Adrenal gland (tissue), 12 donors: Measurements from ENCODE around the gene NHSL2. TPM values are rescaled to one million over a fixed set of nuclear protein-coding genes. Genes with fewer than 3 reads are reported as not detected.

Experiments
- DNase-seq, 7 donors: peaks; one replicate each; pipeline ENCODE4 v3.0.0-alpha.2; 2019 to 2020
- H3K27ac ChIP-seq, 5 donors: fragments of 200-600 bp; sonication (generic) in 4 of 5; 1 replicate in 3 of 5; 2 replicates in 2 of 5; pipeline versions ENCODE4 v1.5.1 to v1.8.0; 2016 to 2020; ENCODE audit warnings: mild to moderate bottlenecking in 1 of 5
- H3K27me3 ChIP-seq: fragments of 200-600 bp; 2 replicates; pipeline ENCODE4 v1.8.0; 2021
- H3K36me3 ChIP-seq, 2 donors: fragments of 200-600 bp; replicated peaks in 1 of 2; 1 replicate in 1 of 2; 2 replicates in 1 of 2; pipeline versions ENCODE4 v1.5.1 to v1.8.0; 2018 to 2022
- H3K4me1 ChIP-seq, 2 donors: fragments of 200-600 bp; replicated peaks in 1 of 2; 1 replicate in 1 of 2; 2 replicates in 1 of 2; pipeline versions ENCODE4 v1.5.1 to v1.8.0; 2018 to 2021
- H3K4me3 ChIP-seq, 4 donors: fragments of 200-600 bp; sonication (generic) in 3 of 4; one replicate each; pipeline ENCODE4 v1.5.1; 2016 to 2018
- H3K9me3 ChIP-seq, 3 donors: fragments of 200-600 bp; sonication (generic) in 1 of 3; replicated peaks in 1 of 3; 1 replicate in 2 of 3; 2 replicates in 1 of 3; pipeline versions ENCODE4 v1.5.1 to v1.8.0; 2016 to 2021
- CTCF ChIP-seq, 6 experiments: fragments of 450-650 bp in 4 of 6; fragments of 200-600 bp in 2 of 6; sonication (generic) in 1 of 6; IDR thresholded peaks; 1 replicate in 5 of 6; 2 replicates in 1 of 6; pipeline versions ENCODE4 v1.5.1 to v1.8.0; 2016 to 2021; ENCODE audit warnings: antibody characterized with exemption in 6 of 6, mild to moderate bottlenecking in 2 of 6, moderate library complexity in 1 of 6
- POLR2A ChIP-seq, 2 donors: fragments of 450-650 bp; IDR thresholded peaks; one replicate each; pipeline ENCODE4 v1.6.1; 2017; ENCODE audit warnings: antibody characterized with exemption in 2 of 2, mild to moderate bottlenecking in 2 of 2, moderate library complexity in 1 of 2
- WGBS, 4 donors: extraction: QIAGEN DNeasy Blood & Tissue Kit in 2 of 4; methylation state at CpG; one replicate each; pipeline versions ENCODE4 v1.1.5 to v1.1.7; 2013 to 2017; 5-methylcytosine and 5-hydroxymethylcytosine counted together
- intact Hi-C, 2 donors: fragments of 100-400 bp; cut with DNase I; formaldehyde crosslinking; loops; one replicate each; pipeline versions ENCODE4 v1.14.1 to v1.15.0; 2022 to 2023
- polyA plus RNA-seq, 3 donors: library from polyadenylated mRNA; stranded (reverse); fragments of 200-250 nt in 2 of 3; fragments of 350-450 nt in 1 of 3; fragmentation: Illumina TruSeq in 1 of 3; extraction: RNeasy Lipid Tissue Mini Kit (QIAGEN cat#74804) in 1 of 3; gene quantifications; one replicate each; pipeline ENCODE4 v1.2.3, GENCODE V29; 2013 to 2014
- total RNA-seq, 9 donors: library from RNA; depleted of rRNA in 4 of 9; stranded (reverse); fragments of >200 nt in 4 of 9; fragments of 120-200 nt in 1 of 9; fragmentation: NEBNext Ultra II Directional in 1 of 9; extraction: Animal tissue kit (Norgen Biotek cat#: 25700) in 1 of 9; gene quantifications; one replicate each; pipeline versions ENCODE4 v1.1.0 to v1.2.4, GENCODE V29; 2013 to 2023
- donor health status: healthy with polysubstance abuse.
- donor health status: Bipolar disorder and iron deficiency.
- donor health status: DM: yes; HTN: yes; CAD: no.
- donor health status: DM: no; HTN: no; CAD: no.
- donor health status: DM: no; HTN: no; CAD: no.
- donor health status: DM: yes; HTN: yes; CAD: no.

The NHSL2 gene
- total and polyA plus RNA-seq, 12 donors, result 1.3 to 18.2 (median 4.8) TPM

GRCh38 chrX:71941776-71942175, 31.1 kb downstream of the NHSL2 start:
- H3K4me1 ChIP-seq, result no peaks in the 10 kb centered on the region
- peaks cover 19% of the 10 kb centered on the region for H3K27me3 ChIP-seq
- WGBS, 4 donors, result 39 to 60% (median 44%) methylated on average over 1 to 3 of the region's 3 CpGs
- H3K4me3 ChIP-seq, result no peak overlapping the region
- no peak for TF ChIP-seq POLR2A (IDR thresholded peaks at IDR 0.05)
- TF ChIP-seq CTCF (IDR thresholded peaks at IDR 0.05), result no peak
- no peaks in the 10 kb centered on the region for H3K9me3 ChIP-seq
- DNase-seq, result peak in 3 of 7 donors; percentile 1 to 18 (median 18)
- H3K27ac ChIP-seq, result no peak overlapping the region
- no peaks in the 10 kb centered on the region for H3K36me3 ChIP-seq
- intact Hi-C loops, result no loop called here

- Histone ChIP-seq H3K36me3 (no peaks in the 10 kb centered on the region), H3K4me3 (no peak overlapping the region), H3K27me3 (peaks cover 18% of the 10 kb centered on the region), H3K9me3 (no peaks in the 10 kb centered on the region), H3K4me1 (no peaks in the 10 kb centered on the region), H3K27ac (no peak overlapping the region)
- WGBS, 4 donors, result 66 to 87% (median 78%) methylated on average over 1 to 2 of the region's 2 CpGs
- TF ChIP-seq POLR2A (IDR thresholded peaks at IDR 0.05) (no peak), CTCF (IDR thresholded peaks at IDR 0.05) (no peak)
- no peak for DNase-seq
- intact Hi-C loops, result no loop called here
Measured at GRCh38 chrX:71944369-71944768, 33.7 kb downstream of the NHSL2 start.

GRCh38 chrX:71945237-71945805, 34.7 kb downstream of the NHSL2 start:
- Histone ChIP-seq H3K36me3 (no peaks in the 10 kb centered on the region), H3K4me3 (no peak overlapping the region), H3K27me3 (peaks cover 25% of the 10 kb centered on the region), H3K27ac (no peak overlapping the region), H3K4me1 (no peaks in the 10 kb centered on the region), H3K9me3 (no peaks in the 10 kb centered on the region)
- WGBS, 4 donors, result 35 to 72% (median 61%) methylated on average over 4 to 8 of the region's 8 CpGs
- TF ChIP-seq CTCF (IDR thresholded peaks at IDR 0.05), result no peak
- no peak for TF ChIP-seq POLR2A (IDR thresholded peaks at IDR 0.05)
- intact Hi-C loops, result no loop called here
- no peak for DNase-seq

GRCh38 chrX:71949363-71949762, 38.7 kb downstream of the NHSL2 start:
- no peak for TF ChIP-seq CTCF (IDR thresholded peaks at IDR 0.05)
- no peaks in the 10 kb centered on the region for H3K4me1 ChIP-seq
- no peaks in the 10 kb centered on the region for H3K9me3 ChIP-seq
- 68 to 95% (median 76%) methylated on average over 3 to 8 of the region's 8 CpGs for WGBS, 4 donors
- H3K27ac ChIP-seq, result no peak overlapping the region
- intact Hi-C loops, result no loop called here
- peaks cover 40% of the 10 kb centered on the region for H3K27me3 ChIP-seq
- no peak for DNase-seq
- no peak overlapping the region for H3K4me3 ChIP-seq
- no peaks in the 10 kb centered on the region for H3K36me3 ChIP-seq
